ENCODE data around the gene C12orf60.

C12orf60 gene

DNA sequence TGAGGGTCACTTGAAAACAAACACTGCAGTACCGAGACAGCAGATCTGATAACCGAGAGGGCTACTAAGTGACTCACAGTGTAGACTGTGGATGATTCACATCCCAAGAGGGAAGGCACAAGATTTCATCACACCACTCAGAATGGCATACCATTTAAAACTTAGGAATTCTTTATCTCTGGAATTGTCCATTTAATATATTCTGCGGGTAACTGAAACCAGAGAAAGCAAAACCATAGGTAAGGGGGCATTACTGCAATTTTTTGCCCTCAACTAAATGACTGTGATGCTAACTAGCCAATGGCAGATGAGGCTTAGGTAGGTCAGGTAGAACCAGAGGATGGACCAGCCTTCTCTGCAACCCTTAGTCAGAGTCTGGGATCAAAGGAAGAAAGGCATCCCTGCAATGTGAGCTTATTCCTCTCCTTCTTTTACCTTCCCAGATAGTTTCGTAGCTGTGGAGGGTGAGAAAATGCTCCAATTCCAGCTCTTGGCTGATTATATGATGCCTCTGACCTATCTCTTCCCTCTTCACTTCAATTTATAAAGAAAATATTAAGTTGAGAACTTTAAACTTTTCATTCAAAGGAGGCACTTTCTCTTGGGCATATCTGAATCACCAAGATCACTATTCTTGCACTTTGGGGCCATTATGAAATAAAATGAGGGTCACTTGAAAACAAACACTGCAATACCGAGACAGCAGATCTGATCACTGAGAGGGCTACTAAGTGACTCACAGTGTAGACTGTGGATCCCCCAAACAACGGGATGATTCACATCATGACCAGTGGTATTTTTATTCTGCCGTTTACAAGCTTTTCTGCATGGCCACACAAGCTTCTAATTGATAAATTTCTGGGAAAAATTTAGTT, 33.1 kb downstream of the C12orf60 start:
- DNase-seq = no peak

DNA sequence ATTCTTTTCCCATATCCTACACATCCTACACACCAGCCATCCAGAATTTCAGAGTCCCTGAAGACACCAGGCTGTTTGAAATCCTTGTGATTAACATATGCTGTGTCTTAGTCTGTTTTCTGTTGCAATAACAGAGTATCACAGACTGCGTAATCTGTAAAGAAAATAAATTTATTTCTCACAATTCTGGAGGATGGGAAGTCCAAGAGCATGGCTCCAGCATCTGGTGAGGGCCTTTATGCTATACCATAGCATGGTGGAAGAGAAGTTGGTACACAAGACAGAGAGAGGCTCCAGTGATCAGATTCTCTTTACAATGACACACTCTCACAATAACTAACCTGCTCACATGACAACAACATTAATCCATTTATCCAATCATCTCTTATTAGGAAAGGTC, 35.8 kb downstream of the C12orf60 start:
- DNase-seq = no peak

GRCh38 chr12:14840616-14841015, 37.1 kb downstream of the C12orf60 start:
- no peak for DNase-seq

GRCh38 chr12:14841761-14842160, 38.3 kb downstream of the C12orf60 start:
- DNase-seq = no peak

- no peak for DNase-seq
Measured at GRCh38 chr12:14842315-14842714, 38.8 kb downstream of the C12orf60 start.

DNA sequence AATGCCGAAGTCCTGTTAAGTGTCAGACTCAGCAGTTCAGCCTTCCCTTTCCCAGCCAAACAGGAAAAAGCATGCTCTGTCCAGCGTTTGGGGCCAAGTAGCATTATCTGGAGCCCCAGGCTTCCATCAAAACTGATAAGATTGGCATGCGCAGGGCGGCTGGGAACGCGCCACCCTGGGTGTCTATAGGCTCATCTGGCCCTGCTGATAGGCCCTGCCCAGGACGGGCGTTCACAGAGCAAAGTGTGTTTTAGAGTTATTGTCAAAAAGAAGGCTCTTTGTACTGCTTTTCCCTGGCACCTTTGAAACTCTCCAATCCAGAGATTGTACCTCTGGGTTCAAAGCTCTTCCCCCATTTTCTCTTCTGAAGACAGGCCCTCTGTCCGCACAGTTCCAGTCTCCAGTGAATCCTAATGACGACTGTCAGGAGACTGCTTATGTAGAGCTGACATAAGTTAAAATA, 40.0 kb downstream of the C12orf60 start, which contains the start of gene ART4:
Gene ART4 (minus strand): TSS at position 102 of the 463 bp plus-strand sequence. CDS start 413 bp downstream, outside the sequence.
- no peak for DNase-seq

- no peak for DNase-seq
Measured at GRCh38 chr12:14844401-14844800, 40.9 kb downstream of the C12orf60 start.

GRCh38 chr12:14845350-14845750, 41.9 kb downstream of the C12orf60 start:
- peak in 2 of 4 experiments; percentile 3 to 4 for DNase-seq

DNA sequence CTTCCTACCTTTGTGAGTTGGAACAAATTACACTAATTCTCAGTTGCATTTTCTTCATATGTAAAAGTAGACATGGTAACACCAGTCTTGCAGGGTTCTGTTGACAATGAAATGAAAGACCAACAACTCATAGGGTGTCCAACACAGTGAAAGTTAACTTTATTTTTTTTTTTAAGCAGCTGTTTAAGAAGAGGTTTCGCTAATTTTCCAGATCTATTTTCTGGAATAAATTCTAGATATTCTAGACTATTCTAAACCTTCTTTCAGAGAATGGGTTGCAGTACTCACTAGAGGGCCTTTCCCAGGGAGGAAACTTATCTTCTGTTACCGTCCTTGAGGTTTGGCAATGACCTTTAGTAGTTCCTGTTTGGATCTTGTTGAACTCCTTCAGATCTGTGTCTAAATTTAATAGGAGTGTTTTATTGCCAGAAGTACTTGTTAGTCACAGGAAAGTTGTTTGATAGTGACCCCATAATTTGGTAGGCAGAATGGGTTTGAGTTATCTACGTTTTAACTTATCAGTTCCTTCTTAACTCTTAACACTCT, 42.6 kb downstream of the C12orf60 start:
- no peak for DNase-seq

DNA sequence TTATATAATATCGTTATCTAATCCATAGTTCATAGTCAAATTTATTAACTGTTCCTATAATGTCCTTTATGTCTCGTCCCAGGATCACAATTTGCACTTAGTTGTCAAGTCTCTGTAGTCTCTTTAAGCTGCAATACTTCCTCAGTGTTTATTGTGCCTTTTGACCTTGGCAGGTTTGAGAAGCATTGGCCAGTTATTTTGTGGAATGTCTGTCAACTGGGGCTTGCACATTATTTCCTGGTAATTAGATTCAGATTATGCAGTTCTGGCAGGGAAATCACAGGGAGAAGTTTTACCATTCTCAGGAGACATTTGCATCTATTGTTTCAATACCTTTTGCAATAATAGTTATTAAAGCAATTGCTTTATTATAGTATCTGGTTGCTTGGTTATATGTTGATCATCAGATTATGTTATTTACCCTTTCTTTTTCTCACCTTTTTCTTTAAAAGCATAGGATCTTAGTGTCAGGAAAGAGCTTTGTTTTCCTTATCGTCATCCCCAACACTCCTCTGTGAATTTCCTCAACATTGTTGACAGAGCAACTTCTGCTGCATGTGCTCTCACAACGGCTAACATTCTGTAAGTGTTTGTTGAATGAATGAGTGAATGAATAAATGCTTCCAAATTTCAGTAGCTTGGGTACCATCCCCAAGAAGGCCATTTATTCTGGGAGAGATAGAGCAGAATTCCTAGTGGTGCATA, 43.6 kb downstream of the C12orf60 start:
- DNase-seq = no peak

DNA sequence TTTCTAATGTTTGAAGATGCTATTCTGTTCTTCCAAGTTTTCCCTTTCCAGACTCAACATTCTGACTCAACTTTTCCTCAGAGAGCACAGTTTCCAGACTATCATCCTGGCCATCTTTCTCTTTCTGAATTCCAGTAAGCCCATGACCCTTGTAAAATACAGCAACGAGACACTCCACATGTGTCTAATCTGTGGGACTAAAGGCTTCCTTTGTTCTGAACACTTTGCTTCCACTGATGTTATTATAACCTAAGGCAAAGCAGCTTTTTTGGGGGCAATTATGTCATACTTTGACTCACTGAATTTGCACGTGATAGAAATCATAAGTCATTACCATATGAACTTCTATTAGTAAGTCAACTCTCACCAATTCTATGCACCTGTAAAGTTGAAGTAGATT, 46.2 kb downstream of the C12orf60 start:
- DNase-seq = no peak

- DNase-seq = no peak
Measured at GRCh38 chr12:14850929-14851663, 47.6 kb downstream of the C12orf60 start.

GRCh38 chr12:14852880-14853279, 49.4 kb downstream of the C12orf60 start:
- DNase-seq = no peak

GRCh38 chr12:14853961-14854360, 50.5 kb downstream of the C12orf60 start:
- DNase-seq = no peak

GRCh38 chr12:14854586-14855183, 51.2 kb downstream of the C12orf60 start:
- DNase-seq = no peak

DNA sequence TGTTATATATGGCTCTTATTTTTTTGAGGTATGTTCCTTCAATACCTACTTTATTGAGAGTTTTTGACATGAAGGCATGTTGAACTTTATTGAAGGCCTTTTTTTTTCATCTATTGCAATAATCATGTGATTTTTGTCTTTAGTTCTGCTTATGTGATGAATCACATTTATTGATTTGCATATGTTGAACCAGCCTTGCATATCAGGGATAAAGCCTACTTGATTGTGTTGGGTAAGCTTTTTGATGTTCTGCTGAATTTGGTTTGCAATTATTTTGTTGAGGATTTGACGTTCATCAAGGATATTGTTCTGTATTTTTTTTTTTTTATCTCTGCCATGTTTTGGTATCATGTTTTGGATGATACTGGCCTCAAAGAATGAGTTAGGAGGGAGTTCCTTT, 55.0 kb downstream of the C12orf60 start:
- DNase-seq = no peak

- DNase-seq = no peak
Measured at GRCh38 chr12:14860490-14860889, 57.0 kb downstream of the C12orf60 start.

- no peak for DNase-seq
Measured at GRCh38 chr12:14868916-14869506, 65.5 kb downstream of the C12orf60 start.

GRCh38 chr12:14871247-14871646, 67.8 kb downstream of the C12orf60 start:
- DNase-seq = no peak

- no peak for DNase-seq
Measured at GRCh38 chr12:14871886-14872285, 68.4 kb downstream of the C12orf60 start.

DNA sequence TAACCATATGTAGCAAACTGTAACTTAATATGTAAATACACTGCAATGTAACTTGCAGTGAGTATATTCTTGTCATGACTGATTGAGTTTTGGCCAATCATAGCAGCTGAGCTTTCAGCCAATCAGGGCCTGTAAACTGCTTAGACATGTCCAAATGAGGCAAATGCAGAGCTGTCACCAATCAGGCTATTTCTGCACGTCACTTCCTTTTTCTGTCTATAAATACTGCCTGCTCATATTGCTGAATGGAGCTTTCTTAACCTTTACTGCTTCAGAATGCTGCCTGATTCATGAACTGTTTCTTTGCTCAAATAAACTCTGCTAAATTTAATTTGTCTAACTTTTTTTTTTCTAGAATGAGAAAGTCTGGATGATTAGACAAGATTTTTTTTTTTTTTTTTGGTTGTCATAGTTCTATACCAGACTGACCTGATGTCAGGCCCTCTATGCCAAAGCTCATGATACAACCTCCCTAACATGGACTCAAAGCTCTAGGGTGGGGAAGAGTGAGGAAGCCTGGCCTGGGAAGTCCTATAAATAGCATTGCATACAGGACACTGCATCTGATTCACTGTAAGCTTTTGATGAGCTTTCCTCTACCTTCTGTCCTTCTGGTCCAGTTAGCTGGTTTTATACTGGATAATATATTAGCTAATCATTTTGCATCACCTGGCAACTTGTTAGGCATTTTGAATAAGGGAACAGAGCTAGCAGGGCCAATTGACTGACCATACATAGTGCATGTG, 70.1 kb downstream of the C12orf60 start:
- no peak for DNase-seq

Measured in activated naive CD4-positive, alpha-beta T cell (primary cell).